ENCODE measurements around the gene NMRK1.

GRCh38 chr9:75111019-75111622 is 23.2 kb upstream of the NMRK1 start:
- no peak for TF ChIP-seq CTCF (IDR thresholded peaks at IDR 0.05; ENCODE audit: extremely low read depth in 1 of 2, insufficient read depth in 1 of 2, low read depth in 1 of 2, low read length in 2 of 2)
- TF ChIP-seq POLR2AphosphoS5 (IDR thresholded peaks at IDR 0.05; ENCODE audit: insufficient read depth, low read depth, low read length), result no peak
- TF ChIP-seq MYC (IDR thresholded peaks at IDR 0.05; ENCODE audit: low read depth, low read length), result no peak
- TF ChIP-seq EZH2 (IDR thresholded peaks at IDR 0.05; ENCODE audit: borderline replicate concordance, low read depth, low read length, severe bottlenecking), result no peak
- no peak for TF ChIP-seq POLR2A (IDR thresholded peaks at IDR 0.05; ENCODE audit: low read depth, low read length)
- no peak for TF ChIP-seq GATA2 (IDR thresholded peaks at IDR 0.05; ENCODE audit: insufficient read depth, insufficient read length, low read depth, low read length)
- TF ChIP-seq, protein P1, sequence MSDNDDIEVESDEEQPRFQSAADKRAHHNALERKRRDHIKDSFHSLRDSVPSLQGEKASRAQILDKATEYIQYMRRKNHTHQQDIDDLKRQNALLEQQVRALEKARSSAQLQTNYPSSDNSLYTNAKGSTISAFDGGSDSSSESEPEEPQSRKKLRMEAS (IDR thresholded peaks at IDR 0.05; ENCODE audit: insufficient read depth, insufficient read length), result no peak
- no peak for TF ChIP-seq FOS (IDR thresholded peaks at IDR 0.05; ENCODE audit: borderline replicate concordance, insufficient read depth, low read length)

Data from endothelial cell of umbilical vein (primary cell).